Measurements from ENCODE around the gene CDKN1C. TPM values are rescaled to one million over a fixed set of nuclear protein-coding genes. Genes with fewer than 3 reads are reported as not detected.

The CDKN1C gene
- total RNA-seq, 1 donor from 2014 or later = 140 TPM

- Mint-ChIP-seq H3K27ac (peak overlapping the region; percentile 72), H3K27me3 (peaks cover 3% of the 10 kb centered on the region), H3K4me1 (ENCODE audit: unreplicated experiment) (peaks cover 36% of the 10 kb centered on the region), H3K9me3 (no peaks in the 10 kb centered on the region), H3K36me3 (no peaks in the 10 kb centered on the region), H3K4me3 (peak overlapping the region; percentile 66)
- DNase-seq (ENCODE audit: extremely low spot score, unreplicated experiment) = no peak
- TF ChIP-seq CTCF (conservative IDR thresholded peaks at IDR 0.05) = no peak
These were observed 50.3 kb downstream of the CDKN1C start for GRCh38 chr11:2835296-2835695.

GRCh38 chr11:2834503-2835273 lies 50.9 kb downstream of the CDKN1C start:
- Mint-ChIP-seq H3K4me1 (ENCODE audit: unreplicated experiment) (peaks cover 30% of the 10 kb centered on the region), H3K27me3 (peaks cover 3% of the 10 kb centered on the region), H3K36me3 (no peaks in the 10 kb centered on the region), H3K4me3 (no peak overlapping the region), H3K9me3 (peaks cover under 1% of the 10 kb centered on the region), H3K27ac (no peak overlapping the region)
- DNase-seq (ENCODE audit: extremely low spot score, unreplicated experiment) = no peak
- no peak for TF ChIP-seq CTCF (conservative IDR thresholded peaks at IDR 0.05)

GRCh38 chr11:2833716-2834502 lies 51.7 kb downstream of the CDKN1C start:
- Mint-ChIP-seq H3K36me3 (no peaks in the 10 kb centered on the region), H3K4me1 (ENCODE audit: unreplicated experiment) (peaks cover 25% of the 10 kb centered on the region), H3K9me3 (peaks cover 8% of the 10 kb centered on the region), H3K27me3 (peaks cover 3% of the 10 kb centered on the region), H3K27ac (peak overlapping the region; percentile 41), H3K4me3 (no peak overlapping the region)
- TF ChIP-seq CTCF (conservative IDR thresholded peaks at IDR 0.05) = no peak
- DNase-seq (ENCODE audit: extremely low spot score, unreplicated experiment) = no peak

Other genes with a start within 250 kb of the CDKN1C start
- gene KCNQ1OT1, start 185.8 kb downstream of the CDKN1C start, total RNA-seq (ENCODE audit: low replicate concordance) = 3.3 and 7.0 TPM in 2 replicates
- 3.7 and 14.2 TPM in 2 replicates for gene PHLDA2, start 43.6 kb upstream of the CDKN1C start, total RNA-seq (ENCODE audit: low replicate concordance)
- 137 and 172 TPM in 2 replicates for gene NAP1L4, start 106.6 kb upstream of the CDKN1C start, total RNA-seq (ENCODE audit: low replicate concordance)
- gene CARS1, start 171.6 kb upstream of the CDKN1C start, total RNA-seq (ENCODE audit: low replicate concordance) = 38.9 and 47.8 TPM in 2 replicates

Data from type B pancreatic cell (in vitro differentiated cells).